H1 (cell line): Measurements from ENCODE around the gene SRGAP3. TPM values are rescaled to one million over a fixed set of nuclear protein-coding genes. Genes with fewer than 3 reads are reported as not detected.

Experiments
- ATF2 ChIP-seq: IDR thresholded peaks from 2 replicates; pipeline ENCODE4 v1.6.1; 2012; ENCODE audit warnings: low read length, inconsistent platforms
- CHD7 ChIP-seq: fragments of 300-600 bp; sonication (generic); IDR thresholded peaks from 2 replicates; pipeline ENCODE4 v1.7.1; 2012; ENCODE audit warnings: low read length, moderate library complexity, mild to moderate bottlenecking, inconsistent platforms; ENCODE audit not compliant: insufficient replicate concordance
- CREB1 ChIP-seq: IDR thresholded peaks from 2 replicates; pipeline ENCODE4 v1.6.1; 2012; ENCODE audit warnings: inconsistent platforms
- EGR1 ChIP-seq: IDR thresholded peaks from 2 replicates; pipeline ENCODE4 v1.6.1; 2011; ENCODE audit warnings: low read depth, low read length, borderline replicate concordance
- GTF2F1 ChIP-seq: IDR thresholded peaks from 2 replicates; pipeline ENCODE4 v1.6.1; 2012; ENCODE audit warnings: low read depth, low read length, improper control_type of control experiment, borderline replicate concordance
- JUND ChIP-seq: IDR thresholded peaks from 2 replicates; pipeline ENCODE4 v1.6.1; 2011; ENCODE audit warnings: mild to moderate bottlenecking, improper control_type of control experiment, low read length
- MAX ChIP-seq: IDR thresholded peaks from 2 replicates; pipeline ENCODE4 v1.6.1; 2012; ENCODE audit warnings: inconsistent platforms
- POLR2AphosphoS5 ChIP-seq: IDR thresholded peaks from 2 replicates; pipeline ENCODE4 v1.6.1; 2011; ENCODE audit warnings: low read depth, low read length
- TCF12 ChIP-seq: IDR thresholded peaks from 2 replicates; pipeline ENCODE4 v1.6.1; 2011; ENCODE audit warnings: low read depth, mild to moderate bottlenecking, low read length
- polyA plus RNA-seq, 7 experiments: library from polyadenylated mRNA; depleted of rRNA in 3 of 7; stranded (reverse) in 5 of 7; unstranded in 2 of 7; fragments of >200 nt in 5 of 7; fragments of 200-250 nt in 2 of 7; gene quantifications; 1 replicate in 5 of 7; 2 replicates in 1 of 7; 4 replicates in 1 of 7; pipeline versions ENCODE4 v1.2.1 to v1.2.3, GENCODE V29; 2011 to 2013; ENCODE audit warnings: missing spikeins in 2 of 7, mixed read lengths in 2 of 7
- total RNA-seq: library from RNA; stranded (reverse); fragmentation: NEBNext Ultra II Directional; extraction: Animal tissue kit (Norgen Biotek cat#: 25700); gene quantifications from 2 replicates; pipeline ENCODE4 v1.2.1, GENCODE V29; 2021

The SRGAP3 gene
- total and polyA plus RNA-seq, 2 of the 8 experiments (the other 6 are each of a cell fraction or from before 2014, with no cell fraction given) = 5.8 to 11.4 TPM

GRCh38 chr3:9102240-9102981 is 147.0 kb downstream of the SRGAP3 start (continued):
- TF ChIP-seq CHD7 (no peak), TCF12 (0 out of 2 replicates have a peak, but pooled peaks have one; percentile 17), ATF2 (peak; percentile 81; the same call in 1 of the 2 replicates), MAX (no peak; the same call in 1 of the 2 replicates), EGR1 (no peak), CREB1 (no peak; the same call in 1 of the 2 replicates), GTF2F1 (no peak), JUND (no peak), POLR2AphosphoS5 (no peak)
